SK-N-SH treated with all-trans-retinoic acid at 6 μM for 48 hours (cell line): Measurements from ENCODE around the gene SYCP2.

ENCODE experiments used
- ARNTL ChIP-seq: fragments of 450-650 bp; formaldehyde crosslinking; IDR thresholded peaks from 2 replicates; pipeline ENCODE4 v1.5.0; 2020; ENCODE audit warnings: low read depth, mild to moderate bottlenecking, moderate library complexity, borderline replicate concordance
- CSDC2 ChIP-seq: fragments of 250-450 bp; sonication (Bioruptor Pico); IDR thresholded peaks from 2 replicates; pipeline ENCODE4 v1.5.0; 2020; ENCODE audit warnings: mild to moderate bottlenecking, moderate library complexity
- GLIS3 ChIP-seq: fragments of 250-450 bp; sonication (Bioruptor Pico); IDR thresholded peaks from 2 replicates; pipeline ENCODE4 v1.5.0; 2020; ENCODE audit warnings: mild to moderate bottlenecking, moderate library complexity
- OSR1 ChIP-seq: fragments of 250-450 bp; sonication (Bioruptor Pico); IDR thresholded peaks from 2 replicates; pipeline ENCODE4 v1.8.0; 2022; ENCODE audit warnings: moderate library complexity, mild to moderate bottlenecking, inconsistent platforms
- PATZ1 ChIP-seq: fragments of 250-450 bp; sonication (Bioruptor Pico); IDR thresholded peaks from 2 replicates; pipeline ENCODE4 v1.8.0; 2020; ENCODE audit warnings: mild to moderate bottlenecking, moderate library complexity, borderline replicate concordance
- ZFP3 ChIP-seq: fragments of 250-450 bp; sonication (Bioruptor Pico); IDR thresholded peaks from 2 replicates; pipeline ENCODE4 v1.5.0; 2020; ENCODE audit warnings: mild to moderate bottlenecking, moderate library complexity
- TF ChIP-seq, protein P1 (sequence below): fragments of 250-450 bp; sonication (Bioruptor Pico); IDR thresholded peaks from 2 replicates; pipeline ENCODE4 v1.8.0; 2021; ENCODE audit warnings: low read depth, mild to moderate bottlenecking, moderate library complexity, borderline replicate concordance

DNA sequence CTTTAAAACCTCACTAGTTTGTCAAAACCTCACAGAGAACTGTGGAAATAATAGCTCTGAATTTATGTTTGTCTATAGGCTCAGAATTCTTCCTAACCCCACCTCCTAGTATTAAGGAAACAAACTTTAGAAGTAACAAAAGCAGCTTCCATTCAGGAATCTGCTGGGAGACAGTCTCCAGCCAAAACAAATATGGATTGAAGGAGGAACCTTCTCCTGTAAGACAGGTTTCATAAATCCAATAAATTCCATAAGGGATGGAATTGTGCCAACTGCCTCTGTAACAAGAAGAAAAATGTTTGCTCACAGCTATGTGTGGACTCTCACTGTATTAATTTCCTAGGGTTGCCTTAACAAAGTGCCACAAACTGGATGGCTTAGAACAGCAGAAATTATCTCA lies 7.5 kb downstream of the SYCP2 start:
- TF ChIP-seq, protein P1, sequence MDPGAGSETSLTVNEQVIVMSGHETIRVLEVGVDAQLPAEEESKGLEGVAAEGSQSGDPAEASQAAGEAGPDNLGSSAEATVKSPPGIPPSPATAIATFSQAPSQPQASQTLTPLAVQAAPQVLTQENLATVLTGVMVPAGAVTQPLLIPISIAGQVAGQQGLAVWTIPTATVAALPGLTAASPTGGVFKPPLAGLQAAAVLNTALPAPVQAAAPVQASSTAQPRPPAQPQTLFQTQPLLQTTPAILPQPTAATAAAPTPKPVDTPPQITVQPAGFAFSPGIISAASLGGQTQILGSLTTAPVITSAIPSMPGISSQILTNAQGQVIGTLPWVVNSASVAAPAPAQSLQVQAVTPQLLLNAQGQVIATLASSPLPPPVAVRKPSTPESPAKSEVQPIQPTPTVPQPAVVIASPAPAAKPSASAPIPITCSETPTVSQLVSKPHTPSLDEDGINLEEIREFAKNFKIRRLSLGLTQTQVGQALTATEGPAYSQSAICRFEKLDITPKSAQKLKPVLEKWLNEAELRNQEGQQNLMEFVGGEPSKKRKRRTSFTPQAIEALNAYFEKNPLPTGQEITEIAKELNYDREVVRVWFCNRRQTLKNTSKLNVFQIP (CRISPR knock-in tag): no peak
- no peak for TF ChIP-seq PATZ1 (CRISPR knock-in tag)
- TF ChIP-seq ZFP3 (CRISPR knock-in tag): no peak
- no peak for TF ChIP-seq ARNTL (CRISPR knock-in tag)
- TF ChIP-seq CSDC2 (CRISPR knock-in tag): no peak
- no peak for TF ChIP-seq OSR1 (CRISPR knock-in tag)
- TF ChIP-seq GLIS3 (CRISPR knock-in tag): no peak
